ENCODE results near the gene PMM2. TPM values are rescaled to one million over a fixed set of nuclear protein-coding genes. Genes with fewer than 3 reads are reported as not detected.
"Not testable (repeated sequence)": the region's sequence is repeated elsewhere in the genome, so short reads cannot be mapped to it uniquely, and the experiment has no call there.

Gene PMM2
- total RNA-seq, 2 donors from 2014 or later: 26.1 to 30.6 TPM

GRCh38 chr16:8812162-8812843, 14.7 kb downstream of the PMM2 start:
- DNase-seq (ENCODE audit: low spot score): no peak
- intact Hi-C loops (cut with DNase I): no loop called here

GRCh38 chr16:8814095-8814806, 16.6 kb downstream of the PMM2 start:
- intact Hi-C loops (cut with DNase I): no loop called here
- DNase-seq (ENCODE audit: low spot score): no peak

GRCh38 chr16:8816967-8817655, 19.5 kb downstream of the PMM2 start:
- DNase-seq (ENCODE audit: low spot score): no peak
- intact Hi-C loops (cut with DNase I): no loop called here

- no peak for DNase-seq (ENCODE audit: low spot score)
- intact Hi-C loops (cut with DNase I): no loop called here
These were observed 21.0 kb downstream of the PMM2 start for GRCh38 chr16:8818504-8819270.

- intact Hi-C loops (cut with DNase I): no loop called here
These were observed 21.9 kb downstream of the PMM2 start for GRCh38 chr16:8819411-8820034.

GRCh38 chr16:8822403-8822802, 24.8 kb downstream of the PMM2 start:
- intact Hi-C loops (cut with DNase I): no loop called here
- DNase-seq (ENCODE audit: low spot score): no peak

More at GRCh38 chr16:8819411-8820034, 21.9 kb downstream of the PMM2 start:
- DNase-seq (ENCODE audit: low spot score): no peak

- intact Hi-C loops (cut with DNase I): no loop called here
- no peak for DNase-seq (ENCODE audit: low spot score)
These were observed 28.7 kb downstream of the PMM2 start for GRCh38 chr16:8826278-8826879.

GRCh38 chr16:8828541-8829165, 31.0 kb downstream of the PMM2 start:
- intact Hi-C loops (cut with DNase I): no loop called here
- no peak for DNase-seq (ENCODE audit: low spot score)

GRCh38 chr16:8831450-8831849, 33.8 kb downstream of the PMM2 start:
- intact Hi-C loops (cut with DNase I): no loop called here
- DNase-seq (ENCODE audit: low spot score): peak; percentile 45

GRCh38 chr16:8831871-8832716, 34.5 kb downstream of the PMM2 start:
- DNase-seq (ENCODE audit: low spot score): no peak
- intact Hi-C loops (cut with DNase I): no loop called here

- DNase-seq (ENCODE audit: low spot score): no peak
- intact Hi-C loops (cut with DNase I): no loop called here
These were observed 35.1 kb downstream of the PMM2 start for GRCh38 chr16:8832717-8833105.

GRCh38 chr16:8836797-8837196, 39.2 kb downstream of the PMM2 start:
- intact Hi-C loops (cut with DNase I); DNase-seq (ENCODE audit: low spot score): not testable (repeated sequence)

GRCh38 chr16:8837594-8837993, 40.0 kb downstream of the PMM2 start:
- DNase-seq (ENCODE audit: low spot score): peak; percentile 50
- intact Hi-C loops (cut with DNase I): not testable (repeated sequence)

- intact Hi-C loops (cut with DNase I); DNase-seq (ENCODE audit: low spot score): not testable (repeated sequence)
These were observed 44.4 kb downstream of the PMM2 start for GRCh38 chr16:8842016-8842415.

GRCh38 chr16:8843296-8843695, 45.7 kb downstream of the PMM2 start:
- intact Hi-C loops (cut with DNase I); DNase-seq (ENCODE audit: low spot score): not testable (repeated sequence)

- intact Hi-C loops (cut with DNase I): no loop called here
- DNase-seq (ENCODE audit: low spot score): peak; percentile 51
These were observed 48.2 kb downstream of the PMM2 start for GRCh38 chr16:8845699-8846298.

- DNase-seq (ENCODE audit: low spot score): no peak
- intact Hi-C loops (cut with DNase I): no loop called here
These were observed 48.8 kb downstream of the PMM2 start for GRCh38 chr16:8846401-8846932.
